Left ventricle myocardium superior (tissue), 1 donor: ENCODE data around the gene MARCHF3. TPM values are rescaled to one million over a fixed set of nuclear protein-coding genes. Genes with fewer than 3 reads are reported as not detected.

Source experiments
- ATAC-seq: fragments of 200-7000 bp; cut with Tn5 transposase; one replicate; pipeline ENCODE4 v1.9.1; 2020; ENCODE audit warnings: mild to moderate bottlenecking, moderate library complexity
- DNase-seq: peaks from one replicate; pipeline ENCODE4 v3.0.0-alpha.2; 2020
- intact Hi-C: fragments of 100-400 bp; cut with micrococcal nuclease; formaldehyde crosslinking; loops from one replicate; pipeline ENCODE4 v1.11.0; 2022
- total RNA-seq: library from RNA; stranded (reverse); fragmentation: NEBNext Ultra II Directional; extraction: Animal tissue kit (Norgen Biotek cat#: 25700); gene quantifications from one replicate; pipeline ENCODE4 v1.2.1, GENCODE V29; 2021
- donor health status: DM: no; HTN: yes; CAD: no; lungs with severe emphysema.

The MARCHF3 gene
- total RNA-seq, 1 donor from 2014 or later, result 25.0 TPM

DNA sequence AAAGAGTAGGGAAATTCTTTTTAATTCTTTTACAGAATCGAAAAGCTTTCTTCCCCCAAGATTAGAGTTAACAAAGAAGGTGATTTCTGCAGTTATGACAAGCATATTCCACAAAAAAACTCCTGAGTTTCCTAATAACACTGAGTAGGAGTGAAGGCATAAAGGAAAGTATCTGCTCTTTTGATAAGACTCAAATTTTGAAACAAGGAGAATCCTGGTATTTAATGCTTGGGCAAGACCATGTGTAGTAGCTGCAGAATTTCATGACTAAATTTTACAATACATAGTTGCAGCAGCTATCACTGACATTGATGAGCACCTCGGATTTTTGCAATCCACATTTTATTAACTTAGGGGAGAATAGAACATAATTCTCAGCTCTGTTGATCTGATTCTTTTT lies 92.6 kb downstream of the MARCHF3 start:
- intact Hi-C loops, result no loop called here
- ATAC-seq (no peak), DNase-seq (no peak)

DNA sequence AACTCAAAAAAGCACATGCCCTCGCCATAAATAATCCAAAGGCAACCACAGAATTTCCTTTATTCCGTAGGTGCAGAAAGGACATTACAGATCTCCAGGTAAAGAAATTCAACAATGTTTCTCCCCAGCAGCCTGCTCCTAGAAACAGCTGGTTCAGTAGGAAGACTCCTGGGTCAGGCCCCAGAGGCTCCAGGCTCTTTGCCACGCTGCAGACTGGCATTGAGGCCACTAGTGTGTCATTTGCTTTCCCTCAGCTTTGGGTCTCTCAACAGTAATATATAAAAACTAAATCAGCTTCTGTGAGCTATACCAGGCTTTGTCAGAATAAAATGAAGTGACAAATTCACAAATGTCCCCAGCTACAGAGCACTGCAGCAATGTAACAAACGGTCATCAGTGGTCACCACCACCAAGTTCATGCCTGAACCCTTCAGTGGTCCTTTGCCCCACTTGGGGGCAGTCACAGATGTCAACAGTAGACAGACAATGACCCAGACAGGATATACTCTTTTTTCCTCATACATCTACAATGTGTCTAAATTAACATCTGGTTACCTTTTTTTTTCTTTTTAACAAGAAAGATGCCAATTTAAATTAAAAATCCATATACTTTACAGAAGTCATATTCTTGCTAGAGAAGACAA lies 93.5 kb downstream of the MARCHF3 start:
- intact Hi-C loops, result no loop called here
- ATAC-seq, result peak; percentile 59

DNA sequence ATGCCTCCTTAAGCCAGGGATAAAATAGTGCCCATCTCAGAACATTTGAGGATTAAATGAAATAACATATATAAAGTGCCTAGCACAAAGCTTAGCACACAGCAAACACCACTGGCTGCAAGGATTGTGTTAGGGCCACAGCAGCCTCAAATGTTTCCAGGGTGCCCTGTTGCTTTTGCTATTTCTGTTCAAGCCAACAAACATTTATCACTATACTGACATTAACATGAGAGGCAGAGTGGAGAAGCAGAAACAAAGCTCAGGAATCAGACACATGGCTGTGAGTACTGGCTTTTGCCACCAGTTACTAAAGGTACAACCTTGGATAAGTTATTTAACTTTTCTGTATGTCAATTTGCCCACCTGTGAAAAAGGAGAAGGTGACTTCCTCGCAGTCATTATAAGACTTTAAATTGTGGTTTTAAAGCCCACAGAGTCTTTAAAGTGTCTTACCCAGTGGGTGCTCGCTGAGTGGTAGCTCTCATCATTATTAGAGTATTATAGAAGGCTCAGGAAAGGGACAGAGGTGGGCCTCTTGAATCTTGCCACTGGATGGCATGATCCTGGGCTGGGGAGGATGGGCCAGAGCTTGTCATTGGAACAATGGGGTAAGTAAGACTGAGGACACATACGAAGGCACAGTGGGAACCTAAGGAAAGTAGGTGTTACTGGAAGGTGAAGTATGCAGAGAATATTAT lies 98.2 kb downstream of the MARCHF3 start:
- ATAC-seq (peak; percentile 70), DNase-seq (no peak)
- intact Hi-C loops, result no loop called here

More for the DNA sequence above, 93.5 kb downstream of the MARCHF3 start:
- no peak for DNase-seq

DNA sequence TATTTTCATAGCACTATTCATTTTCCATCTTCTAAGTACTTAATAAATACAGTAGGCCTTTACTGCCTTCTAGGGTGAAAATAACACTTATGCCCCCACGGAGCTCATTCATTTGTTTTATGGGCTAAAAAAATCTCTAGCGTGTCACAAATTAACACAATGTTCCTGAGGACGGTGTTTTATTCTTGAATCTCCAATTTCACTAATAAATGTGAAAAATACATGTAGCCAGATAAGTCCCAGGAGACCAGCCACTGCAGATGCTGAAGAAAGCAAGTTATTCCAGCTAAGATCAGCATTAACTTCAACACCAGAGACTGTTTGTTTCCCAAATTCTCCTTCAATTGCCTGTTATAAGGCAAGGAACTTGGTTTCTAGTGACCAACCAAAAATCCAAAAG lies 102.3 kb downstream of the MARCHF3 start:
- intact Hi-C loops, result no loop called here
- no peak for ATAC-seq
- DNase-seq, result no peak

DNA sequence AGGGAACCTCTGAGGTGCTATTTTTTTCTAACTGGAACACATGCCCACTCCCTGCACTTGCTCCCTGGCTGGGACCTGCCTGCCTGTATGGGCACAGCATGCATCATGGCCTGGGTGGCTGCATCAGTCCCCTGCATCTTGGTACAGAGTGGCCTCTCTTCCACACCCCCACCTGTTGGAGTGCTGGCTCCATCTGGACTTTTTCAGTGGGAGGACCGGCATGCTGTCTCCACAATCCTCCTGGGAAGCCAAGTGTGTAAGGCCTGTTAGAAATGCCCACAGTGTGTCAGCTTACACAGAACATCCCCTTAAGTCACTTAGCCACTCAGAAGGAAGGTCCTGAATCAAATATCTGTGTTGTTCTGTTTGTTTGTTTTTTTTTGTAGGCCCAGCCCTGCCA lies 102.9 kb downstream of the MARCHF3 start:
- peak; percentile 14 for ATAC-seq
- DNase-seq, result no peak
- intact Hi-C loops, result no loop called here

DNA sequence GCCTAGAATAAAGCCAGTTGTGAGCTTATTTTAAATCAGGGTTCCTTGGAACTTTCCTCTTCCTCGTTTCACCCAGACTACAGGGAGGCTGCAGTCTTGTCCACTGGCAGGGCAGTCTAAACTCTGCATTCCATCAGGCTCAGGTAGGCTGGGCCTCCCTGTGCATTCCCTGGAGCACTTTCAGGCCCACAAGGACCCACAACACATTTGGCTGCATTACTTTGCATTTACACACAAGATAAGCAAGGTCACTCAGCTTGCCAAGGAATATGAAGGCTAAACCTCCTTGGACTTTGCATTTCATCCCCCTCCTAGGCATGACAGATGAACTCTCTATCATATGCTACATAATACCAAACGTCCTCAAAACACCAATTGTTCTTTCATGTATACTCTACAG lies 104.2 kb downstream of the MARCHF3 start:
- DNase-seq (no peak), ATAC-seq (no peak)
- intact Hi-C loops, result no loop called here

DNA sequence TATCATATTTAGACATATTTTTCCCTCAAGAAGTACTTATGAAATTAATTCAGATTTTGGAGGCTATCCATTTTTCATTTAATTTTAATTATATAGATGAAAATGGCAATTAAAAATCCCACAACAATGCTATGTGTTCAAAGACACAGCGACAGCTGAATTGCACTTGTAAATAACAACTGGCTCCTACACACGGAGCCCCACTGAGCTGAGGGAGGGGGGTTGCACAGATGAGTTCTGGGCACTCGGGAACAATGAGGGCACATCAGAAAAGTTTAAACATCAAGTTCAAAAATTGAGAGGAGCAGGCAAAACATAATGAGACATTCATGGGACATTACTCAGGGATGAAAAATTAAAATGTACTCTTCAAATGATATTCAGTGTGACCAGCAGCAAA lies 104.9 kb downstream of the MARCHF3 start:
- DNase-seq (no peak), ATAC-seq (no peak)
- intact Hi-C loops, result no loop called here

DNA sequence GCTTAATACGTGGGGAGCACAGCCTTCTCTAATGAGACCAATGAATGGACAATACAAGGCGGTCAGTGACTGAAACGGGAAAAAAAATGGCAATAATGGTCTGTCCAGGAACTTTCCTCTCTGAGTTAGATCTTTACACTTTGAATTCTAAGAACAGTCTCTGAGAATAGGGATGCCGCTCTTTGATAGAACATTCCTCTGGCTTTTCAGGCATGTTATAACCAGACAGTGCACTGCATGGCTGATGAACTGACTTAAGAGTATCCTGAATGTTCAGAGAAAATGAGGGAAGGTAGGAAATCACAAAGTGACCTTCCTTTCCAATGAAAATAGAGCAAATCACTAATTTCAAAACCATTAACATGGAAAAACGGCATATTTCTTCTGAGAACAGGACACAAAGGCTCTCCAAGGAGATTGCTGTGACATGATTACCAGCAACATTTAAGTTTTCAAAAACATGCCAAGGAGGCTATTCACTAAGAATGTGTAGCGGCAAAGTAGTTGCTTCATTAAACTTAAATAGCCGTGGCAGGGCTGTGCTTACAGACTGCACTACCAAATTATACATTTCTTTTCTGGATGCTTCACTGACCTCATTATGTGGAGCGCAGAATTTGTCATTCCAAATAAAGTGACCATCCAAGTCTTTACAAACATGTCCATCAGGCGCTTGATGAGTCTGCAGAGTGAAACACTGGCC lies 105.9 kb downstream of the MARCHF3 start:
- DNase-seq (no peak), ATAC-seq (no peak)
- intact Hi-C loops, result no loop called here

DNA sequence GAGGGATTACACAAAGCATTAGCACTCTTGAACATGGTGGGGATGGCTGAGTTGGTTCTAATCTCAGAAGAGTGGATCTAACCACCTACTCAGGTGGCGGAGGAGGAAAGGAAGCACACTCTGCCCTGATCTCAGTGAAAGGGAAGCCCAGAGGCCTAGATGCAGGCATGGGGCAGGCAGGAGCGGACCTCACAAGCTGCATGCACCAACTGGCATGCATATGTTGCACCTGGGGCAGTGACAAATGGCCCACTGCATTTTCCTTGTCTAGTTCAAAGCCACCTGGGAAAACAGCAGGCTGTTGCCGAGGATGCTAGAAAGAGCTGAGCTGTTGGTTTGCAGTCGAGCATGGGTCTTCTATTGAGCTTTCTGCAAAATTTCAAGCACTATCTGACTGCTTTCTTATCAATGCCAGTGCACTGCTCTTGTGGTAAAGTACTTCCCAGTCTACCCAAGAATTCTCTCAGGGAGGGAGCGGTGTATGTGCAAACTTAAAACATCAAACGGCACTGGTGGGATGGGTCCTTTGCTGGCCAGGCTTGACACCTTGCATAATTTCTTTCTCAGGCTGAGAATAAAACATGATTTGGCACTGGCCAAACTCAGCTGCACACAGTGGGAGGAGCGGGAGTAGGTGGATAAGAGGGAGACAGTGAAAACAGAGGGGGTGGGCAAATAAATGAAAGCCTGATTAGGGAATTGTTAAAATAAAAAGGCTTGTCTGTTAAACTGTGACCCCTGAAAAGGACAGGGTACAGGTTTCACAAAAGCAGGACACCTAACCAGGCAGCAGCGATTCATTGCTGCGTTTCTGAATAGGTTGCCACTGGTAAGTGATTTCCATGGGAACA lies 108.9 kb downstream of the MARCHF3 start:
- DNase-seq, result no peak
- ATAC-seq, result peak; percentile 24
- intact Hi-C loops, result no loop called here

DNA sequence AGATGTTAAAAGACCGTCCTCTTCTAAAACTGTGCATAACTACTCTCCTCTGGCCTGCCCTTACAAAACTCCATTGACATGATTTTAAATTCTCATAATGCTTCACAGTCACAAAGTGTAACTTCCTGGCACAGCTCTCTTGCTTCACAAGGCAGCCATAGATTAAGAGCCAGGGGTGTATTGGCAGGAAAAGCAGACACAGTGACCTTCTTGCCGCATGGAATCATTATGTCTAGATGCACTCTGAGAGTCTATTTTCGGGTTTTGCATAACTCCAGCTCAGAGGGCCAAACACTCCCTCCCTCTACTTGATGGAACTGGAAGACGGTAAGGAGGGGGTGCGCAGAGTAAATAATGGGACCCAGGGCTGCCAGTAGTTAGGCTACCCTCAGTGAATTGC lies 110.1 kb downstream of the MARCHF3 start:
- ATAC-seq, result peak; percentile 95
- intact Hi-C loops, result no loop called here

DNA sequence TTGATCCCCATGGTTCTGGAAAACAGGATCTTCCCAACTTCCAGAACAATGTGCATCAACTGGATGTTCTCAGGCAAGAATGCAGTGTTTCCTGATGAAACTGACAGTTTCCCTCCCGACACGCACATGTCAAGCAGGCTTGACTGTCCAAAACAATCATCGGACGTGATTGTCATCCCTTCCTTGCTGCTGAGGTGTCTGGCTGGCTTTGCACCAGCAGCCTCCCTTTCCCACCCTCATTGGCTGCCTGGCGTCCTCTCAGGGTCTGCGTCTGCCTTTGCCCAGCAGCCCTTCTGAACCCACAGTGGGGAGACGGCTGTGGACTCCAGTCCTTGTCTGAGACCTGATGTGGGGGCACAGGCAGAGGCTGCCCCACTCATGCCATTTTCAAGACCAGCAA lies 110.8 kb downstream of the MARCHF3 start:
- intact Hi-C loops, result no loop called here

More for the DNA sequence above, 110.1 kb downstream of the MARCHF3 start:
- no peak for DNase-seq

DNA sequence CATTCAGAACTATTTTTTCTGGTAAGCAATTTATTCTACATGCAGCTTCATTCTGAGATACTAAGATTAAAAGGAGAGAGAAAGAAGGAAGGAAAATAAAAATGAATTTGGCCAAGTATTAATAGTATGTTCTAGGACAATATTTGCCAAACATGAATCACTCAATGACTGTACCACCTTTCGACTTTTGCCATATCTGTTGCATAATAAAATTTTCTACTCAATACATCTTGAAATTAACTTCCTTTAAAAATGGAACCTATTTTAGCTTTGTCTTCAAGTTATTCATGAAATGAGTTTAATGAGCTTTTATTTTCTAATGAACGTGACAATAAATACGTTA lies 111.8 kb downstream of the MARCHF3 start:
- intact Hi-C loops, result no loop called here
- no peak for DNase-seq
- ATAC-seq, result no peak

More for the DNA sequence above, 110.8 kb downstream of the MARCHF3 start:
- ATAC-seq (peak; percentile 13), DNase-seq (no peak)

DNA sequence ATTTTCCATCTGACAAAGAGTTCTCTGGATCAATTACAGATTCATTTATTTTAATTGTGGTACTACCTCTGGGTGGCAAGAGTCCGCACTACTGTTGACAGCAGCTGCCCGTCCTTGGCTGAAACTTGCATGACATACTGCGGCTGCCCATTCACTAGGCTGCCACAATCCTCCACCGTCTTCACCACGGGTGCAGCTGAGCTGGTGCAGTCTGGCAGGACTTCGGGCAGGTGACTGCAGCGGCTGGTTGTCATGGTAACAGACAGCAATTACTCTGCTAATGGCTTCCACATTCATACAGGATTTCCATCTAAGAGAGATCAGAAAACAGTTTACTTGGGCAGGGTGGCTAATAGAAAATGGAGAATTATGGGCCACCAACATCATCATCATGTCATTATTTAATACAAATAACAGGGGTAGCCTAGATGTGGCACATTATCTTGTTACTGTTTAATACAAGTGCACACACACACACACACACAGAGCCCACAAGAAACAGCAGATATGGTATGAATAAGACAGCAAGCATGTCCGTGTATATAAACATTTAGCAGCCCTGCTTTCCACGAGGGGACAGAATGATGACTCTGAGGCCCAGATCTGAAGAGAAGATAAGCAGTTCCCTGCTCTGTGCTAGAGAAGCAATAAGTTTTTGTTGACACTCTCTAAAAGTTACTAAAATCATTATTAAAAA lies 112.3 kb downstream of the MARCHF3 start:
- intact Hi-C loops, result no loop called here
- DNase-seq, result no peak
- no peak for ATAC-seq

DNA sequence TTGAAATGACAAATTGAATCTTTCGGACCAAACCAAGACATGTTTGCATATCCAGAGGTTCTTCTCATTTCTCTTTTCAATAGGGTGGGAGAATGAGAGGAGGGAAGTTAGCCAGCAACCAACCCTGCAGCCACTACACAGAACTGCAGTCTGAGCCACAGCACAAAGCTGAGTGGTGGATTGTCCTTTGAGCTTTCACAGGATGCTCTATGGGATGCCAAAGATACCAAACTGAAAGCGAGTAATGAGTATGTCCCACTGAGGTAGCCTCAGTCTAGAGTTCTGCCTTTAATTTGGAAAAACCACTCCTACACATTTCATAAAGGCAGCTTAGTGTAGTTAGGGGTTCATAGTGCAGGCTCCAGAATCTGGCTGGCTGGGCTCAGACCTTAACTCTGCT lies 114.9 kb downstream of the MARCHF3 start:
- intact Hi-C loops, result no loop called here
- DNase-seq (no peak), ATAC-seq (no peak)

DNA sequence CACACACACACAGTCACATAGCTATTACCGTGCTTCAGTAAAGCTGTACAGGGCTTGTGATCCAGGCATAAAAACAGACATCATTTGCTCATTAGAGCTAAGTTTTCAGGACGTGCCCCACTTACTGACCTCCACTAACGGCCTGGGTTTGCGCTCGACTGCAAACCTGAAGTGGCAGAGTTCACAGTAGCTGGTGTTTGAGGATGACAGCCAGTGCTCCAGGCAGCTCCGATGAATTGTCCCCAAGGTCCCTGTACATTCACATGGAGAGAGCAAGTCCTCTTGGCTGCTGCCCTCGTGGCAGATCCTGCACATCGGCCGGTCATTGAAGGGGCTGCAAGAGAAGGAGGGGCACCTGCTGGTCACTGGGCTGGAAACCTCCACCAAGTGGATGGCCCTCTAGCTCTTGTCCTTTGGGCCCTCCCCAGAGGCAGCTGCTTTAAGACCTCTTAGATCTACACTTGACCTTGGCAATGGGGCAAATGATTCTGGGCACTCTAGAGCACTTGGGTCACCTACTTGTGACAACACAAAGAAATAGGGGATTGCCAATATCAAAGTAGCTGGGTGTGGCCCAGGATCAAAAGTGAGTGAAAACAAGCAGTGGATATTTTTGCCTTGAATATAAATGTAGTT lies 115.4 kb downstream of the MARCHF3 start:
- DNase-seq, result peak; percentile 35
- peak; percentile 74 for ATAC-seq
- intact Hi-C loops, result no loop called here

DNA sequence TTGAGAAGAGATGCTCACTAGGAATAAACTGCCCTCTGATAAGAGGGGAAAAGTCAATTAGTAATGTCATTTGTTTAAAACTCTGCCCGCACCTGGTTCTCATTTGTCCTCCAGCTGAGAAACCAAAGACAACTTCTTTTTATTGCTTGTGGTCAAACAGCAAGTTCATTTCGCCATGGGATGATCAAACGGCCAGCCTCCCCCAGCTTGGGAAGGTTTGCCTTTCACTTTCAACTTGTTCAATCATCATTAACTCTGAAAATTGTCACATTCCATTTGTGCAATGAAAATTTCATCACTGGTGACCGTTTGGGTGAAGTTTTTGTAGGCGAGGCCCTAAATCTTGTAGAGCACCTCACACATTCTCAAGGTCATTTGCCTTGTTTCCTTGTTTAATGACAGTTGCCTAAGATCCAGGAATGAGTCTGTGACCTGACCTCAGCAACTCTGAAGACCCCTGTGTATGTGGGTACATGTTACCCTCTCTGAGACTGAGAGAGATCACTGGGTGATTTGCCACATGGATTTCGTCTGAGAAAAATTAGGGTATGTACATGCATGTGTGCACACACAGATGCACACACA lies 117.7 kb downstream of the MARCHF3 start:
- DNase-seq (no peak), ATAC-seq (no peak)
- intact Hi-C loops, result no loop called here

DNA sequence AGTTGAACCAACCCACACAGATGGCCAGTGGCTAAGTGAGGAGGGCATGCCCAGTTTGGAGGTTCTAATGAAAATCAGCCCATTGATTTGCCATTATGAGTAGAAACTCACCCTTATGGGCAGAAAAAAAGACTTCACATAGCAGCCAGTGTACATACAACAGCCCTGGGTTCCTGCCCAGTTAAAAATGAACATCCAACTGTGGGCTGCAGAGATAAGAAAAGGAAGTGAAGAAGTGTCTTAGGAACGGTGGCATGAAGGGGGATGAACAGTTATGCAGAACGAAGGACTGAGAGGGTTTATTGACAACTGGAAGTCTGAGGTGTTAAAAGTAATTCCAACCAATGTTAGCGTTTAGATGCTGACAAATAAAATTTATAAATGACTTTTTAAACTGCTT lies 118.4 kb downstream of the MARCHF3 start:
- DNase-seq, result no peak
- intact Hi-C loops, result no loop called here
- no peak for ATAC-seq

DNA sequence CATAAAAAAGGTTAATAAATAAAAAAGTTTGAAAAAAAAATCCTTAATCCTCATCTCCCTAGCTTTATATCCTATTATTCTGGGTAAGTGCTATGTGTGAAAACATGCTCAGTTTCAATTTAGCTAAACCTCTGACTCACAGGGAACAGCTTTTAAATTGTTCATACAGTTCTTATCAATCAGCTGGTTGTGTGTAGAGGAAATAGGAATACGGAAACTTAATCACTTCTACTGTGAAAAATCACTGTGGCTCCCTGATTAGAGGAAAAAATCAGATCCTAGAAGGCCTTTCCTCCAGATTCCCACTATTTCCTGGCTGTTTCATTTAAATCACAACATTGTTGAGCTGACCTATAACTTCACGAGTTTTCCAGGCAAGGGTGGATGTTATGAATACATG lies 120.5 kb downstream of the MARCHF3 start:
- DNase-seq, result no peak
- intact Hi-C loops, result no loop called here
- ATAC-seq, result no peak
